Heart left ventricle (tissue), 16 donors: Measurements from ENCODE around the gene OR51A2. TPM values are rescaled to one million over a fixed set of nuclear protein-coding genes. Genes with fewer than 3 reads are reported as not detected.

Experiments used
- ATAC-seq, 4 donors: fragments of 200-7000 bp; cut with Tn5 transposase; one replicate each; pipeline ENCODE4 v1.9.1; 2020 to 2022; ENCODE audit warnings: moderate library complexity in 4 of 4, mild to moderate bottlenecking in 3 of 4, moderate number of reproducible peaks in 1 of 4
- DNase-seq, 5 donors: peaks; one replicate each; pipeline ENCODE4 v3.0.0-alpha.2; 2020
- H3K27ac ChIP-seq, 12 donors: fragments of 200-600 bp; sonication (generic) in 4 of 12; one replicate each; pipeline versions ENCODE4 v1.5.0 to v1.8.0; 2016 to 2022; ENCODE audit warnings: mild to moderate bottlenecking in 2 of 12
- H3K27me3 ChIP-seq, 9 donors: fragments of 200-600 bp; sonication (generic) in 2 of 9; one replicate each; pipeline versions ENCODE4 v1.5.1 to v1.8.0; 2016 to 2022; ENCODE audit warnings: mild to moderate bottlenecking in 3 of 9
- H3K36me3 ChIP-seq, 9 donors: fragments of 200-600 bp; sonication (generic) in 2 of 9; one replicate each; pipeline versions ENCODE4 v1.5.0 to v1.8.0; 2018 to 2022; ENCODE audit warnings: mild to moderate bottlenecking in 2 of 9
- H3K4me1 ChIP-seq, 12 donors: fragments of 200-600 bp; sonication (generic) in 4 of 12; one replicate each; pipeline versions ENCODE4 v1.5.0 to v1.8.0; 2016 to 2022; ENCODE audit warnings: mild to moderate bottlenecking in 3 of 12
- H3K4me3 ChIP-seq, 12 donors: fragments of 200-600 bp; sonication (generic) in 4 of 12; one replicate each; pipeline versions ENCODE4 v1.5.0 to v1.8.0; 2017 to 2022; ENCODE audit warnings: mild to moderate bottlenecking in 9 of 12, moderate library complexity in 4 of 12
- H3K9me3 ChIP-seq, 12 donors: fragments of 200-600 bp; sonication (generic) in 4 of 12; one replicate each; pipeline versions ENCODE4 v1.5.0 to v1.8.0; 2016 to 2022; ENCODE audit warnings: mild to moderate bottlenecking in 1 of 12
- POLR2A ChIP-seq, 2 donors: fragments of 450-650 bp; IDR thresholded peaks; one replicate each; pipeline ENCODE4 v1.6.1; 2017; ENCODE audit warnings: antibody characterized with exemption in 2 of 2, mild to moderate bottlenecking in 2 of 2, moderate library complexity in 2 of 2
- WGBS, 4 donors: extraction: QIAGEN DNeasy Blood & Tissue Kit in 2 of 4; methylation state at CpG; one replicate each; pipeline versions ENCODE4 v1.1.5 to v1.1.7; 2013 to 2018; 5-methylcytosine and 5-hydroxymethylcytosine counted together
- intact Hi-C, 10 donors: fragments of 100-400 bp; cut with DNase I; formaldehyde crosslinking; loops; one replicate each; pipeline versions ENCODE4 v1.11.1 to v1.14.2; 2022
- polyA plus RNA-seq, 2 donors: library from polyadenylated mRNA; stranded (reverse); fragments of 200-250 nt; gene quantifications; one replicate each; pipeline ENCODE4 v1.2.3, GENCODE V29; 2013
- total RNA-seq, 9 donors: library from RNA; depleted of rRNA in 2 of 9; stranded (reverse); fragments of >200 nt in 2 of 9; fragmentation: NEBNext Ultra II Directional in 3 of 9; extraction: Animal tissue kit (Norgen Biotek cat#: 25700) in 3 of 9; gene quantifications; one replicate each; pipeline versions ENCODE4 v1.1.0 to v1.2.4, GENCODE V29; 2016 to 2023
- TF ChIP-seq, protein P1 (sequence below), 12 donors: fragments of 200-600 bp; sonication (generic) in 4 of 12; IDR thresholded peaks; one replicate each; pipeline versions ENCODE4 v1.5.0 to v1.8.0; 2018 to 2022; ENCODE audit warnings: antibody characterized with exemption in 12 of 12, mild to moderate bottlenecking in 5 of 12
- donor health status: ischemic (EF 13 %, LVEDD 7.1; RV severe dilation, severe dysfunction).
- donor health status: healthy with polysubstance abuse.
- donor health status: DM: no; HTN: yes; CAD: no.
- donor health status: DM: no; HTN: no; CAD: no.
- donor health status: ischemic (EF 25% LVEDD 6.9; RV normal size, moderate dysfunction).
- donor health status: ischemic (EF 25% LVEDD 5.7; RV mildly dilated, moderate dysfunction).
- donor health status: healthy.
- donor health status: DM: yes; HTN: yes; CAD: no.
- donor health status: ischemic (EF 35%, LVEDD 5.7; RV mildly dilated, moderate dysfunction).
- donor health status: nonischemic (EF 11% LVEDD 7.7; RV severe dilation, severe dysfunction).
- donor health status: DM: yes; HTN: yes; CAD: no.
- donor health status: PGD.
- donor health status: ischemic (EF 29% LVEDD 5.4; RV normal size, mild dysfunction).
- donor health status: nonischemic (EF 23%, LVEDD 6.1; RV moderate dilation, normal function).

The OR51A2 gene
- total and polyA plus RNA-seq, 11 donors, result not detected

DNA sequence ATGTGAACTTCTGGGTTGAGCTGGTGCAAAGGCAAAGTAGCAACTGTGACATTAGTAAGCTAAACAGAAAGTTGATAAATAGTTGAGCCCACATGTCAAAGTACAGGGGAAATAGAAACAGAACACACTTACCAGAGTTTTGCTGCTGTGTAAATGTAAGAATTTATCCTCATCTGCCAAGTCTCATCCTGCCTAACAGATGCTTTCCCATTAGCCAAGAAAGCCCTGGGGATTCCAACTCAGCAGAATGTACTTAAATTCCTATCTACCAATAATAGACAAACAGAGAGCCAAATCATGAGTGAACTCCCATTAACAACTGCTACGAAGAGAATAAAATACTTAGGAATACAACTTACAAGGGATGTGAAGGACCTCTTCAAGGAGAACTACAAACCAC lies 7.3 kb upstream of the OR51A2 start:
- no peaks in the 10 kb centered on the region for H3K36me3 ChIP-seq
- DNase-seq (no peak), ATAC-seq (no peak)
- no peak for TF ChIP-seq POLR2A (IDR thresholded peaks at IDR 0.05)
- no peaks in the 10 kb centered on the region for H3K4me1 ChIP-seq
- intact Hi-C loops, result no loop called here
- peaks cover 0 to 10% (median 0%) of the 10 kb centered on the region in 12 donors for H3K9me3 ChIP-seq
- no peak overlapping the region for H3K27ac ChIP-seq
- WGBS, 4 donors, result 48 to 61% (median 58%) methylated on average over 1 of the region's 1 CpG
- H3K27me3 ChIP-seq, result no peaks in the 10 kb centered on the region
- no peak overlapping the region for H3K4me3 ChIP-seq

DNA sequence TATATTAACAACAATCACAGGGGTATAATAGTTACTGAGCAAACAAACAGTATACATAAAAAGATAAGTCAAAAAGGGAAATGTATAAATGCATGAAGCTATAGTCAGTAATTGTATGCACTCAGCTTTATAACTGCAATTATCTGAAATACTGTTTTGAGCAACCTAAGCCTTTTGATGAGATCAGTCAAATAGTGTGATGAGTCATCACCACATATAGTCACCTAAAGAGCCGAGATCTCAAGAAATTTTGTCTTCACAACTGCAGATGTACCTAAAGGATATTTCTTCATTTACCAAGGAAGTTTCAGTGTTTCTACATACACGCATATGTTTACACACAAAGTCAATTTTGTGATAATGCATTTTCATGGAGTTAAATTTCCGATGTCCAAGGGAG lies 5.4 kb upstream of the OR51A2 start:
- intact Hi-C loops, result no loop called here
- Histone ChIP-seq H3K9me3 (peaks cover 0 to 10% (median 0%) of the 10 kb centered on the region in 12 donors), H3K4me3 (no peak overlapping the region), H3K4me1 (no peaks in the 10 kb centered on the region), H3K27me3 (no peaks in the 10 kb centered on the region), H3K27ac (no peak overlapping the region), H3K36me3 (no peaks in the 10 kb centered on the region)
- TF ChIP-seq, protein P1, sequence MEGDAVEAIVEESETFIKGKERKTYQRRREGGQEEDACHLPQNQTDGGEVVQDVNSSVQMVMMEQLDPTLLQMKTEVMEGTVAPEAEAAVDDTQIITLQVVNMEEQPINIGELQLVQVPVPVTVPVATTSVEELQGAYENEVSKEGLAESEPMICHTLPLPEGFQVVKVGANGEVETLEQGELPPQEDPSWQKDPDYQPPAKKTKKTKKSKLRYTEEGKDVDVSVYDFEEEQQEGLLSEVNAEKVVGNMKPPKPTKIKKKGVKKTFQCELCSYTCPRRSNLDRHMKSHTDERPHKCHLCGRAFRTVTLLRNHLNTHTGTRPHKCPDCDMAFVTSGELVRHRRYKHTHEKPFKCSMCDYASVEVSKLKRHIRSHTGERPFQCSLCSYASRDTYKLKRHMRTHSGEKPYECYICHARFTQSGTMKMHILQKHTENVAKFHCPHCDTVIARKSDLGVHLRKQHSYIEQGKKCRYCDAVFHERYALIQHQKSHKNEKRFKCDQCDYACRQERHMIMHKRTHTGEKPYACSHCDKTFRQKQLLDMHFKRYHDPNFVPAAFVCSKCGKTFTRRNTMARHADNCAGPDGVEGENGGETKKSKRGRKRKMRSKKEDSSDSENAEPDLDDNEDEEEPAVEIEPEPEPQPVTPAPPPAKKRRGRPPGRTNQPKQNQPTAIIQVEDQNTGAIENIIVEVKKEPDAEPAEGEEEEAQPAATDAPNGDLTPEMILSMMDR (IDR thresholded peaks at IDR 0.05), result no peak
- no peak for TF ChIP-seq POLR2A (IDR thresholded peaks at IDR 0.05)
- no peak for ATAC-seq
- 78 to 86% (median 82%) methylated on average over 3 of the region's 3 CpGs for WGBS, 4 donors
- DNase-seq, result no peak

DNA sequence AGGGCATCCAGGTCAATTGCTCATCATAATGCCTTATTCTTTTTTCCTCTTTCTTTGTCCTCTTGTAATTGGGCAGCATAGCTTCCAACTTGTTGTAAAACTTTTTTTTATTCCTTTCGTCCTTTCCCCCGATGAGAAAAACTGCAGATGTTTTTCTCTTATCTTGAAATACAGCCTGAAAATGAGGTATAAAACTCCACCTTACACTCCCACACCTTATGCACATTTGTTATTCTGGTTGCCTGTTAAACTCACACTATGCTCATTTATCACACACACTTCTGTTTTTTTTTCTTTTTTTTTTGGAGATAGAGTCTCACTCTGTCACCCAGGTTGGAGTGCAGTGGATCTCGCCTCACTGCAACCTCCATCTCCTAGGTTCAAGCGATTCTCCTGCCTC lies 1.9 kb upstream of the OR51A2 start:
- TF ChIP-seq POLR2A (IDR thresholded peaks at IDR 0.05), result no peak
- TF ChIP-seq, protein P1 (IDR thresholded peaks at IDR 0.05), result no peak
- Histone ChIP-seq H3K4me3 (no peak overlapping the region), H3K27me3 (no peaks in the 10 kb centered on the region), H3K36me3 (no peaks in the 10 kb centered on the region), H3K9me3 (peaks cover 0 to 4% (median 0%) of the 10 kb centered on the region in 12 donors), H3K4me1 (no peaks in the 10 kb centered on the region), H3K27ac (no peak overlapping the region)
- WGBS, 4 donors, result 72 to 82% (median 79%) methylated on average over 4 of the region's 4 CpGs
- no peak for ATAC-seq
- intact Hi-C loops, result no loop called here
- no peak for DNase-seq

DNA sequence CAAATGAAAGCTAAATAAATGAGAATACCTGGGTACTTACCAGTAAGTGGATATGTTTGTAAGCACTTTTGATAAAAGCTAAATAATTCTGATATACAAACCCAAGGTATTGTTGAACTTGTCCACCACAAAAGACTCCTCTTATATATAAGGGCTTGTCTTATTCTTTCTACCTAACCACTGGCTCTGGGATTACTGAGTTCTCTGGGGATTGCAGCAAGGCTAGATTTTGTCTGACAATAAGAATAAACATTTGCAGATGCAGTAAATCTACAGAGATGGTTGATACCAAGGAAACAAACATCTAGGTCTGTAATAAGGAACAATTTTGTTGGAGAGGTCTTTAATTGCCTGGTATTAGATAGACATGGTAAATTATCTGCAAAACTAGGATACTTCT lies 8.0 kb downstream of the OR51A2 start, which contains the start of gene OR51A4:
TSS of gene OR51A4 (minus strand) at position 101 of the 400 bp plus-strand sequence. CDS start 505 bp downstream, outside the sequence.
- Histone ChIP-seq H3K4me1 (no peaks in the 10 kb centered on the region), H3K27me3 (peaks cover 0 to 2% (median 0%) of the 10 kb centered on the region in 9 donors), H3K27ac (no peak within 1 kb of the TSS), H3K9me3 (no peaks in the 10 kb centered on the region), H3K4me3 (no peak within 1 kb of the TSS), H3K36me3 (no peaks in the 10 kb centered on the region)
- ATAC-seq, result no peak
- TF ChIP-seq POLR2A (IDR thresholded peaks at IDR 0.05), result no peak
- TF ChIP-seq, protein P1 (IDR thresholded peaks at IDR 0.05), result no peak
- no peak for DNase-seq
- intact Hi-C loops, result no loop called here

DNA sequence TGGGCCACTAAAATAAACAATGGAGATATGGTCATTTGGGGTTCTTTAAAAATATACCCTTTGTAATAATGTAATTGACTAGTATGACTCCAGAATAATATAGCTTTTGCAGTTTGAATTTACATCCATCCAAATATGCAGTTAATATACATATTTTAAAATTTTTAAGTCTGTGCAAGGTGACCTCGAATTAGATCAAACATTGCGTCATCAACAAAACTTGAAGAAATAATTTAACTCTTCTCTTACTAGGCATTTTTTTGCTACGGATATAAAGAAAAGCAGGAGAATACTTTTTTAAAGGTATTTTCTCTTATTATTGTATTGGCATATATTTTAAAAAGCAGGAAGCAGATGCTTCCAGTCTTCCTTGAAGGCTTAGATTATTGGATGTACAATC lies 18.8 kb downstream of the OR51A2 start:
- no peak for ATAC-seq
- Histone ChIP-seq H3K9me3 (peaks cover 0 to 4% (median 0%) of the 10 kb centered on the region in 12 donors), H3K36me3 (no peaks in the 10 kb centered on the region), H3K4me1 (no peaks in the 10 kb centered on the region), H3K4me3 (no peak overlapping the region), H3K27ac (no peak overlapping the region), H3K27me3 (no peaks in the 10 kb centered on the region)
- DNase-seq, result no peak
- no peak for TF ChIP-seq POLR2A (IDR thresholded peaks at IDR 0.05)
- TF ChIP-seq, protein P1 (IDR thresholded peaks at IDR 0.05), result no peak
- WGBS, 4 donors, result 76 to 83% (median 82%) methylated on average over 3 of the region's 3 CpGs
- intact Hi-C loops, result loop anchor here in 1 of 10 donors (5.0 kb wide), 1 partner anchor 51 kb away; no protein-coding TSS in a partner anchor
